Spleen (tissue), 7 donors: ENCODE results near the gene ZDHHC20.

Source experiments
- CTCF ChIP-seq, 11 experiments: fragments of 200-600 bp in 7 of 11; fragments of 450-650 bp in 4 of 11; sonication (generic) in 4 of 11; IDR thresholded peaks in 8 of 11; conservative IDR thresholded peaks in 3 of 11; 1 replicate in 7 of 11; 2 replicates in 4 of 11; pipeline versions ENCODE4 v1.4.0 to v1.8.0; 2016 to 2021; ENCODE audit warnings: antibody characterized with exemption in 11 of 11, inconsistent platforms in 4 of 11, mild to moderate bottlenecking in 1 of 11
- POLR2A ChIP-seq, 3 donors: fragments of 450-650 bp; IDR thresholded peaks; one replicate each; pipeline ENCODE4 v1.5.1; 2017; ENCODE audit warnings: antibody characterized with exemption in 3 of 3, mild to moderate bottlenecking in 1 of 3
- POLR2AphosphoS5 ChIP-seq, 3 donors: sonication (generic); formaldehyde crosslinking; IDR thresholded peaks; one replicate each; pipeline ENCODE4 v1.5.1; 2017; ENCODE audit warnings: antibody characterized with exemption in 3 of 3
- donor health status: DM: no; HTN: no; CAD: no; lungs with moderate emphysema.
- donor health status: DM: no; HTN: no; CAD: no.
- donor health status: DM: no; HTN: no; CAD: no.

- TF ChIP-seq CTCF (IDR thresholded peaks at IDR 0.05 in 8 of 11, conservative IDR thresholded peaks at IDR 0.05 in 3 of 11) (no peak), POLR2AphosphoS5 (IDR thresholded peaks at IDR 0.05) (no peak), POLR2A (IDR thresholded peaks at IDR 0.05) (no peak)
Observed at GRCh38 chr13:21463424-21463823, 4.3 kb upstream of the ZDHHC20 start.
